Measurements from ENCODE around the gene FOSB. TPM values are rescaled to one million over a fixed set of nuclear protein-coding genes. Genes with fewer than 3 reads are reported as not detected.

The FOSB gene
- total RNA-seq, 2 donors from 2014 or later: 967 to 2,209 TPM

DNA sequence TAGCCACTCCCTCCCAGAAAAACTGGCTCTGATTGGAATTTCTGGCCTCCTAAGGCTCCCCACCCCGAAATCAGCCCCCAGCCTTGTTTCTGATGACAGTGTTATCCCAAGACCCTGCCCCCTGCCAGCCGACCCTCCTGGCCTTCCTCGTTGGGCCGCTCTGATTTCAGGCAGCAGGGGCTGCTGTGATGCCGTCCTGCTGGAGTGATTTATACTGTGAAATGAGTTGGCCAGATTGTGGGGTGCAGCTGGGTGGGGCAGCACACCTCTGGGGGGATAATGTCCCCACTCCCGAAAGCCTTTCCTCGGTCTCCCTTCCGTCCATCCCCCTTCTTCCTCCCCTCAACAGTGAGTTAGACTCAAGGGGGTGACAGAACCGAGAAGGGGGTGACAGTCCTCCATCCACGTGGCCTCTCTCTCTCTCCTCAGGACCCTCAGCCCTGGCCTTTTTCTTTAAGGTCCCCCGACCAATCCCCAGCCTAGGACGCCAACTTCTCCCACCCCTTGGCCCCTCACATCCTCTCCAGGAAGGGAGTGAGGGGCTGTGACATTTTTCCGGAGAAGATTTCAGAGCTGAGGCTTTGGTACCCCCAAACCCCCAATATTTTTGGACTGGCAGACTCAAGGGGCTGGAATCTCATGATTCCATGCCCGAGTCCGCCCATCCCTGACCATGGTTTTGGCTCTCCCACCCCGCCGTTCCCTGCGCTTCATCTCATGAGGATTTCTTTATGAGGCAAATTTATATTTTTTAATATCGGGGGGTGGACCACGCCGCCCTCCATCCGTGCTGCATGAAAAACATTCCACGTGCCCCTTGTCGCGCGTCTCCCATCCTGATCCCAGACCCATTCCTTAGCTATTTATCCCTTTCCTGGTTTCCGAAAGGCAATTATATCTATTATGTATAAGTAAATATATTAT, 6.1 kb downstream of the FOSB start:
- Mint-ChIP-seq H3K27me3 (peaks cover 18% of the 10 kb centered on the region), H3K4me1 (peaks cover 56% of the 10 kb centered on the region), H3K4me3 (peak overlapping the region; percentile 95), H3K36me3 (ENCODE audit: low read depth) (peaks cover 12% of the 10 kb centered on the region), H3K27ac (peak overlapping the region; percentile 97)
- ATAC-seq (no peak), DNase-seq (peak in 2 of 3 donors; percentile 50 to 66)
- no peaks in the 10 kb centered on the region for H3K9me3 ChIP-seq (ENCODE audit: control insufficient read depth, low read length, poor library complexity, severe bottlenecking)

DNA sequence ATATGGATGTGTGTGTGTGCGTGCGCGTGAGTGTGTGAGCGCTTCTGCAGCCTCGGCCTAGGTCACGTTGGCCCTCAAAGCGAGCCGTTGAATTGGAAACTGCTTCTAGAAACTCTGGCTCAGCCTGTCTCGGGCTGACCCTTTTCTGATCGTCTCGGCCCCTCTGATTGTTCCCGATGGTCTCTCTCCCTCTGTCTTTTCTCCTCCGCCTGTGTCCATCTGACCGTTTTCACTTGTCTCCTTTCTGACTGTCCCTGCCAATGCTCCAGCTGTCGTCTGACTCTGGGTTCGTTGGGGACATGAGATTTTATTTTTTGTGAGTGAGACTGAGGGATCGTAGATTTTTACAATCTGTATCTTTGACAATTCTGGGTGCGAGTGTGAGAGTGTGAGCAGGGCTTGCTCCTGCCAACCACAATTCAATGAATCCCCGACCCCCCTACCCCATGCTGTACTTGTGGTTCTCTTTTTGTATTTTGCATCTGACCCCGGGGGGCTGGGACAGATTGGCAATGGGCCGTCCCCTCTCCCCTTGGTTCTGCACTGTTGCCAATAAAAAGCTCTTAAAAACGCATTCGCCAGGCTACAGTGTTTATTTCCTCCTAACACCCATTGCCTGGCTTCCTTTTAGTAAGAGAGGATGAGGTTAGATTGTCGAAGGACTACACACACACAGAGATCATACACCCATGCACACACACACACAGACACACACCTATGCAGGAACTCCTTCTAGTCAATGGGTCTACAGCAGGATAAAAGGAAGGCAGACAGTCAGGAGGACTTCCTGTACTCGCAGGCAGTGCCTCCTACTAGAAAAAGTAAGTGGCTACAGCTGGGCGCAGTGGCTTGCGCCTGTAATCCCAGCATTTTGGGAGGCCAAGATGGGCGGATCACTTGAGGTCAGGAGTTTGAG, 7.1 kb downstream of the FOSB start:
- Mint-ChIP-seq H3K27me3 (peaks cover 18% of the 10 kb centered on the region), H3K27ac (peak overlapping the region; percentile 97)
- DNase-seq: peak in 1 of 3 donors; percentile 37

DNA sequence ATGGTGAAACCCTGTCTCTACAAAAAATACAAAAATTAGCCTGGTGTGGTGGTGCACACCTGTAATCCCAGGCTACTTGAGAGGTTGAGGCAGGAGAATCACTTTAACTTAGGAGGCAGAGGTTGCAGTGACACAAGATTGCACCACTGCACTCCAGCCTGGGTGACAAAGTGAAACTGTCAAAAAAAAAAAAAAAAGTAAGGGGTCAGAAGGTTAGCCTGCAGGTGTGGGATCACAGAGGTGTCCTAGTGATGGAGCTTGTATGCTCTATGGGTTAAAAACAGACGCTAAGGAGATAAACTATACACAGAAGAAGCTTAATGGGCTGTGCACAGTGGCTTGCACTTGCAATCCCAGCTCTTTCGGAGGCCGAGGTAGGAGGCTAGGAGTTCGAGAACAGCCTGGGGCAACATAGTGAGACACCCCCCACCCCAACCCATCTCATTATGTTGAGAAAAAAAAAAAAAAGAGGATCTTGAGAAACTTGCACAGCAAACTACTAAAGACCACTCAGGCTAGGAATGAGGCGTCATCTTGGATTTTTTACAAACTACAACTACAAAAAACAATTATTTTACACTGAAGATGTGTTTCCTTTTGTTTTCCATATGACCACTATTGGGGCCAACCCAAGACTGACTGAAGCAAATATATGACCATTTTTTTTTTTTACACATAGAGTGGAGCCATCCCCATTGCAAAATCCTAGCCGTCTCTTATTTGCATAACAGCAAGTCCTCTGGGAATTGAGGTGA, 7.9 kb downstream of the FOSB start:
- Mint-ChIP-seq H3K27me3 (peaks cover 15% of the 10 kb centered on the region), H3K36me3 (ENCODE audit: low read depth) (peaks cover 11% of the 10 kb centered on the region), H3K4me1 (peaks cover 58% of the 10 kb centered on the region), H3K4me3 (peak overlapping the region; percentile 95), H3K27ac (peak overlapping the region; percentile 97)
- H3K9me3 ChIP-seq (ENCODE audit: control insufficient read depth, low read length, poor library complexity, severe bottlenecking): no peaks in the 10 kb centered on the region
- ATAC-seq: peak; percentile 12
- no peak for DNase-seq

More for the DNA sequence above, 7.1 kb downstream of the FOSB start:
- Mint-ChIP-seq H3K4me3 (peak overlapping the region; percentile 95), H3K36me3 (ENCODE audit: low read depth) (peaks cover 12% of the 10 kb centered on the region), H3K4me1 (peaks cover 61% of the 10 kb centered on the region)
- ATAC-seq: peak; percentile 21
- H3K9me3 ChIP-seq (ENCODE audit: control insufficient read depth, low read length, poor library complexity, severe bottlenecking): no peaks in the 10 kb centered on the region

DNA sequence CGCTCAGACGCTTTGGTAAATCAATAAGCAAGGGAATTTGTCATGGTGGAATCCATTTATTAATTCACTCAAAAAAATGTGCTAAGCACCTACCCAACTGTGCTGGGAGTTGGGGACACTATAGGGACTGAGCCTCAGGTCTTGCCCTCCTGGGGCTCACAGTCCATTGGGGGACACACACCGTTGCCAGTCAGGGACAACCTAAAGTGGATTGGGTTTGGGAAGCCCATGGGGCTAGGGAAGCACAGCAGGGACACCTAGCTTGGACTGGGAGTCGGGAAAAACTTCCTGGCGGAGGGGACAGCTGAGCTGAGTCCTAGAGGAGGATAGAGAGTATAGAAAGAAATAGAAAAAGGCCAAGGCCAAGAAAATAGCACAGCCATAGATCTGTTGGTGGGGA, 8.5 kb downstream of the FOSB start:
- H3K27ac Mint-ChIP-seq: peak overlapping the region; percentile 97
- H3K4me1 Mint-ChIP-seq: peaks cover 56% of the 10 kb centered on the region
- DNase-seq (no peak), ATAC-seq (no peak)
- H3K27me3 Mint-ChIP-seq: peaks cover 13% of the 10 kb centered on the region
- H3K4me3 Mint-ChIP-seq: peak overlapping the region; percentile 95
- no peaks in the 10 kb centered on the region for H3K9me3 ChIP-seq (ENCODE audit: control insufficient read depth, low read length, poor library complexity, severe bottlenecking)
- H3K36me3 Mint-ChIP-seq (ENCODE audit: low read depth): peaks cover 9% of the 10 kb centered on the region

DNA sequence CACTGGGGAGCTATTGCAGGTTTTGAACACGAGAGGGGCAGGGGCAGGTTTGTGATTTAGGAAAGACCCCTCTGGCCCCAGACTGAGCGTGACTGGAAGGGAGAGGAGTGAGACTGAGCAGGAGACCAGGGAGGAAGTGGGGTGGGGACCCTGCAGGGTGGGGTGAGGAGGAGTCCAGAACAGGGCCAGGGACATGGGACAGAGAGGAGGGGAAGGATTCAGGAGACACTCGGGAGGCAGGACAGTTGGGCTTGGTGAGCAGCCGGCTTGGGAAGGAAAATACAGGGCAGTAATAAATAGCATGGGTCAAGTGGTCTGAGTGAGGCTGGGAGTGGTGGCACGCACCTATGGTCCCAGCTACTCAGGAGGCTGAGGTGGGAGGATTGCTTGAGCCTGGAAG, 9.4 kb downstream of the FOSB start:
- H3K9me3 ChIP-seq (ENCODE audit: control insufficient read depth, low read length, poor library complexity, severe bottlenecking): no peaks in the 10 kb centered on the region
- DNase-seq: no peak
- Mint-ChIP-seq H3K36me3 (ENCODE audit: low read depth) (peaks cover 5% of the 10 kb centered on the region), H3K4me1 (peaks cover 50% of the 10 kb centered on the region), H3K27ac (peak overlapping the region; percentile 97), H3K27me3 (peaks cover 13% of the 10 kb centered on the region), H3K4me3 (peak overlapping the region; percentile 85)
- ATAC-seq: no peak

DNA sequence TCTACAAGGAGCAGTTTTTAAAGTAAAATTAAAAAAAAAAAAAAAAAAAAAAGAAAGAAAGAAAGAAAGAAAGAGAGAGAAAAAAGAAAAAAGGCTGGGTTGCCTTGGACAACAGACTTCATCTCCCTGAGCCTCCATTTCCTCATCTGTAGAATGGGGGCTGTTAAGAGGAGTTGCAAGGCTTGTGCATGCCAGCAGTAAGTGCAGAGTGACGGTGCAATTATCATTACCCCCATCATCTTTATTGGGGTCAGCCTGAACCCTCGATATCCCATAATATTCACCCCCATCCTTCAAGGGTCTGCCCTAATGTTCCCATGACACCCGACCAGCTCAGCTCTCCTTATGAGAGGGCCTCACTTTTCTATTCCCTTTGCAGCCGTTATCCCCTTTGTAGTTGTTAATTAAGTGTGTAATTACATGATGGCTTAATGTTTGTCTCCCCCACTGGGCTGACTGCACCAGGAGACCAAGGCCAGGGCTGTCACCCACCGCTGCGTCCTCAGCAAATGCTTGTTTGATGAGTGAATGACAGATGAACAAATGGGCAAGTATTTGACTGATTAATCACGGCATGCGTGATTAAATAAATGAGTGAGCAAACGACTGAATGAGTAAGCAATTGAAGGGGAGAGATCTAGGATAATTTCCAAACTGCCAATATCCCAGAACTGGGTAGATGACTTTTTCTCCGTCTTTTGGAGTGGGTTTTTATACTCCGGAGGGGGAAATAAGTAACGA, 10.1 kb downstream of the FOSB start:
- DNase-seq (no peak), ATAC-seq (no peak)
- Mint-ChIP-seq H3K4me3 (peak overlapping the region; percentile 92), H3K4me1 (peaks cover 44% of the 10 kb centered on the region), H3K27me3 (peaks cover 9% of the 10 kb centered on the region), H3K27ac (peak overlapping the region; percentile 97), H3K36me3 (ENCODE audit: low read depth) (peaks cover 1% of the 10 kb centered on the region)
- no peaks in the 10 kb centered on the region for H3K9me3 ChIP-seq (ENCODE audit: control insufficient read depth, low read length, poor library complexity, severe bottlenecking)

DNA sequence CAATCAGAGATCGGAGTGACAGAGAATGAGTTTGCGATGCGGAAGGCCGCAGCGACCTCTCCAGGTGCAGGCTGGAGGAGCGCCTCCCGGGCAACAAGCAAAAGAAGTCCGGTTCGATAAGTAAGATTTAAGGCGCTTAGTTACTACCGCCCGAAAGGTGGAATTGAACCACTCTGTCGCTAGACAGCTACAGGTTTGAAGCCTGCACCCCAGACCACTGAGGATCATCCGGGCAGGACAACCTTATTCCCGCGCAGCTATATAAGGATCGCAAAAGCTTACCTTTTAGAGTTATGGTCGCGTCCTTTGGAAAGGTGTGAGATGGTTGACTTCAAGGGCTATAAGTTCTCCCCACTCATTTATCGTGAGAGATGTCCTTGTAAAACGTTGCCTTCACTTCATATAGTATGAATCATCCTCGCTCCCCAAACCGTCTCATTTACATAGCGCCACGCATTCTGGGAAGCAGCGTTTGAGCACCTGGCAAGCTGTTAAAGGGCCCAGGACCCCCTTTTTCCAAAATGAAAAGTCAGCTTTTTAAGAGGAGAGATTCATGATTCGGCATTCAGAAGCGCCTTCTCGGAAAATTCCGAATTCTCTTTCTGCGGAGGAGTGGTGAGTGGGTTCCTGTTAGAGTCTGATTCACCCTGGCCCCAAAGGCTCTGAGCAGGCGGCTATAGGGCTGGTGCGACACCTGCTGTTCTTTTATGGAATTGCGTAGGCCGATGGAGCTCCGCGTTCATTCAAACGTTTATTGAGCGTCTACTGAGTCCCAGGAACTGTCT, 10.8 kb downstream of the FOSB start:
- Mint-ChIP-seq H3K27me3 (peaks cover 5% of the 10 kb centered on the region), H3K4me1 (peaks cover 41% of the 10 kb centered on the region), H3K36me3 (ENCODE audit: low read depth) (no peaks in the 10 kb centered on the region), H3K27ac (peak overlapping the region; percentile 97), H3K4me3 (peak overlapping the region; percentile 92)
- peak; percentile 56 for ATAC-seq
- H3K9me3 ChIP-seq (ENCODE audit: control insufficient read depth, low read length, poor library complexity, severe bottlenecking): no peaks in the 10 kb centered on the region
- DNase-seq: peak; percentile 64 to 88 (median 80)

DNA sequence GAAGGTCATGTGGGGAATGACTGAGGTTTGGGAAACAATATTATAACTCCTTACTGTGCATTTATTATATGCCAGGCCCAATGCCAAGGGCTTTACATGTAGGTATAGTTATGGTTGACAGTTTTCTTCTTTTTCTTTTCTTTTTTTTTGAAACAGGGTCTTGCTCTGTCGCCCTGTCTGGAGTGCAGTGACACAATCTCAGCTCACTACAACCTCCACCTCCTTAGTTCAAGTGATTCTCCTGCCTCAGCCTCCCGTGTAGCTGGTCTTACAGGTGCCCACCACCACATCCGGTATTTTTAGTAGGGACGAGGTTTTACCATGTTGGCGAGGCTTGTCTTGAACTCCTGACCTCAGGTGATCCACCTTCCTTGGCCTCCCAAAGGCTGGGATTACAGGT, 15.2 kb downstream of the FOSB start:
- H3K9me3 ChIP-seq (ENCODE audit: control insufficient read depth, low read length, poor library complexity, severe bottlenecking): no peaks in the 10 kb centered on the region
- ATAC-seq (no peak), DNase-seq (no peak)
- Mint-ChIP-seq H3K4me1 (peaks cover 21% of the 10 kb centered on the region), H3K27me3 (no peaks in the 10 kb centered on the region), H3K27ac (no peak overlapping the region), H3K4me3 (no peak overlapping the region), H3K36me3 (ENCODE audit: low read depth) (no peaks in the 10 kb centered on the region)

DNA sequence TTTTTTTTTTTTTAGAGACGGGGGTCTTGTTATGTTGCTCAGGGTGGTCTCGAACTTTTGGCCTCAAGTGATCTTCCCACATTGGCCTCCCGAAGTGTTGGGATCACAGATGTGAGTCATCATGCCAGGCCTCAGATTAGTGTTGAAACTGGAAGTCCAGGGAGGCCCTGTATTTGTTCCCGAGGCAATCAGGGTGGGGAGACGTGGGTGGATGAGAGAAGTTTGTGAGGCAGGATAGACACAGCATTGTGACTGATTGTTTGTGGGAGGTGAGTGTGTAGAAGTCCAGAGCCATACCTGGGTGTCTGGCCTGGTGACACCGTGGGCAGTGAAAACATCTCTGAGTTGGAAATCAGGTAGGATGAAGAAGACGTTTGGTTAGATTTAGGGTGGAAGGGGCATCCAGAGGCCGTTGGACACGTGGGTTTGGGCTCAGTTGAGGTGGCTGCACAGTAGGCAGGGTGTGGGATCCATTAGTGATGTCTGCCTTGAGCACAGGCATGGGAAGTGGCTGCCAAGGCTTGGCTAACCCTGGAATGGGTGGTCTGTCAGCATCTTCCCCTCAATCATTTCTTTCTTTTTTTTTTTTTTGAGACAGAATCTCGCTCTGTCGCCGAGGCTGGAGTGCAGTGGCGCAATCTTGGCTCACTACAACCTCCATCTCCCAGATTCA, 16.6 kb downstream of the FOSB start:
- H3K4me3 Mint-ChIP-seq: no peak overlapping the region
- ATAC-seq (no peak), DNase-seq (no peak)
- no peaks in the 10 kb centered on the region for H3K9me3 ChIP-seq (ENCODE audit: control insufficient read depth, low read length, poor library complexity, severe bottlenecking)
- no peaks in the 10 kb centered on the region for H3K27me3 Mint-ChIP-seq
- H3K27ac Mint-ChIP-seq: peak overlapping the region; percentile 78
- H3K4me1 Mint-ChIP-seq: peaks cover 10% of the 10 kb centered on the region
- H3K36me3 Mint-ChIP-seq (ENCODE audit: low read depth): no peaks in the 10 kb centered on the region

DNA sequence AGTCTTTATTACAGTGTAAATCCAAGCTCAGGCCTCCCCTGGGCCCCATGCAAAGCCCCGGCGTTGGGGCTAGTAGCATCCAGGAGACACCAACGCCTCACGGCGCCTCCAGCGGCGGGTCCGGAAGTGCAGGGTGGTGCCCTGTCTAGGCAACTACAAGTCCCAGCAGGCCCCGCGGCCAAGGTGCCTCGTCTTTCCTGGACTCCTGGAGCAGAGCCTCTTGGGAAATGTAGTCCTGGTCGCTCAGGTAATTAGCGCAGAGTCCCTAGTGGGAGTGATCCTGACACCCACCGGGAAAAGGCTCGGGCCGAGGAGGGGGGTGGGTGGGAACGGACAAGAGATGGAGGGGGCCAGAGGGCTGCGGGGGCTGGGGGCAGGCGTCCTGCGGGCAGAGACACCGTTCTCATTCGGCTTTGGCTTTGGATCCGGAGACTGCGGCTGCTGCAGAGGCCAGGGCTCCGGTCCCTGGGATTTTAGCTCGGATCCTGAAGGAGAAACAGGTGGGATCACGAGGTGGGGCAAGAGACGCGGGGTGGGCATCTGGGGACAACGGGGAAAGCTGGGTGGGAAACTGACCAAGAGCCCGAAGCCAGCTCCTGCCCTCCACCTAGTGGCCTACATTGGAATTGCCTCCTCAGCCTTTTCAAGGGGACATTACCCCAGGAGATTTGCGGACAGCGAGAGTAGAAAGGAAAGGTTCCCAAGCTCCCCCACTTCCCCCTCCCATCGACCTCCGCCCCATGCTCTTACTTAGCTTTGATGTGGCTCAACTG, 17.7 kb downstream of the FOSB start:
- Mint-ChIP-seq H3K4me3 (peak overlapping the region; percentile 90), H3K4me1 (peaks cover 7% of the 10 kb centered on the region), H3K27me3 (no peaks in the 10 kb centered on the region), H3K27ac (peak overlapping the region; percentile 69), H3K36me3 (ENCODE audit: low read depth) (no peaks in the 10 kb centered on the region)
- no peaks in the 10 kb centered on the region for H3K9me3 ChIP-seq (ENCODE audit: control insufficient read depth, low read length, poor library complexity, severe bottlenecking)
- ATAC-seq (peak; percentile 99), DNase-seq (peak; percentile 91 to 98 (median 91))

DNA sequence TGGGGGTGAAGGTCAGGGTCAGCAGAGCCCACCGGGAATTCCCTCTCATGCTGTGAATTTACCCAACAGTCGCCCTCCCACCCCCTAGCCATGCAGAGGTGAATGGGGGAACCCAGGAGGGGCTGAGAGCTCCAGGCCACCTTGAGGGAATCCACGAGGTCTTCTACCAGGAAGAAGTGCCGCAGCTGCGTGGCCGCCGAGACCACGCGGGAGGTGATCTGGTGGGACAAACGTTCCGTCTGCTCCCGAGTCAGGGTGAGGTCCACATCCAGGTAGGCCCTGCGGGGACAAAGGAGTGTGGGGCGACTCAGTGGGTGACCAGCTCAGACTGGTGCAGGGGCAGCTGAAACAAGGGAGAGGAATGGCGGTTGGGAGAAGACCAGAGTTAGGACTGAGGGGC, 20.9 kb downstream of the FOSB start:
- no peak for ATAC-seq
- no peak for DNase-seq
- peak overlapping the region; percentile 43 for H3K4me3 Mint-ChIP-seq
- no peaks in the 10 kb centered on the region for H3K36me3 Mint-ChIP-seq (ENCODE audit: low read depth)
- H3K27ac Mint-ChIP-seq: no peak overlapping the region
- H3K27me3 Mint-ChIP-seq: no peaks in the 10 kb centered on the region
- H3K4me1 Mint-ChIP-seq: peaks cover 11% of the 10 kb centered on the region
- H3K9me3 ChIP-seq (ENCODE audit: control insufficient read depth, low read length, poor library complexity, severe bottlenecking): no peaks in the 10 kb centered on the region
